HEK293 (cell line): ENCODE measurements around the gene MN1.

Experiments used
- CTCF ChIA-PET: fragments of 350-600 bp; formaldehyde crosslinking; extraction: SDS; loops from one replicate; lab custom pipeline; 2021; ENCODE audit warnings: antibody characterized with exemption; lab: Yijun Ruan, JAX
- POLR2A ChIA-PET: fragments of 300-600 bp; formaldehyde crosslinking; extraction: SDS; loops from one replicate; lab custom pipeline; 2020; ENCODE audit warnings: antibody characterized with exemption, inconsistent platforms; lab: Yijun Ruan, JAX
- H3K27ac ChIP-seq: fragments of 200-500 bp; sonication (Bioruptor generic); 2 replicates; pipeline ENCODE4 v1.5.1; 2014; ENCODE audit warnings: low read depth, low read length, control low read depth, inconsistent platforms; ENCODE audit errors: extremely low read depth
- H3K36me3 ChIP-seq, 2 experiments: fragments of 200-500 bp in 1 of 2; sonication (Bioruptor generic) in 1 of 2; 1 replicate in 1 of 2; 2 replicates in 1 of 2; pipeline ENCODE4 v1.5.1; 2014 to 2017; ENCODE audit warnings: inconsistent platforms in 2 of 2, low read length in 2 of 2; ENCODE audit not compliant: control insufficient read depth in 2 of 2, insufficient read depth in 1 of 2
- H3K4me1 ChIP-seq: fragments of 200-500 bp; sonication (Bioruptor generic); 2 replicates; pipeline ENCODE4 v1.5.1; 2014; ENCODE audit warnings: mild to moderate bottlenecking, low read length, inconsistent platforms; ENCODE audit not compliant: control insufficient read depth, insufficient read depth
- H3K4me3 ChIP-seq: 2 replicates; pipeline ENCODE4 v1.5.1; 2011; ENCODE audit warnings: low read depth, mild to moderate bottlenecking, control low read depth, low read length, moderate library complexity
- H3K9me3 ChIP-seq: fragments of 200-500 bp; sonication (Bioruptor generic); 2 replicates; pipeline ENCODE4 v1.5.1; 2014; ENCODE audit warnings: low read depth, low read length, inconsistent platforms; ENCODE audit not compliant: control insufficient read depth, insufficient read depth
- HIC1 ChIP-seq: fragments of 450-650 bp; formaldehyde crosslinking; IDR thresholded peaks from 2 replicates; pipeline ENCODE4 v1.5.1; 2016; ENCODE audit warnings: missing biosample characterization, missing genetic modification characterization
- HOXA7 ChIP-seq: sonication (generic); formaldehyde crosslinking; IDR thresholded peaks from 2 replicates; pipeline ENCODE4 v1.8.1; 2022; ENCODE audit warnings: missing genetic modification reagents, borderline replicate concordance
- OVOL3 ChIP-seq: fragments of 450-650 bp; formaldehyde crosslinking; IDR thresholded peaks from 2 replicates; pipeline ENCODE4 v1.5.1; 2016; ENCODE audit warnings: missing biosample characterization, missing genetic modification characterization
- PRDM6 ChIP-seq: fragments of 450-650 bp; formaldehyde crosslinking; IDR thresholded peaks from 2 replicates; pipeline ENCODE4 v1.5.1; 2017; ENCODE audit warnings: missing biosample characterization, missing genetic modification characterization
- RBAK ChIP-seq: fragments of 450-650 bp; formaldehyde crosslinking; IDR thresholded peaks from 2 replicates; pipeline ENCODE4 v1.5.1; 2016; ENCODE audit warnings: missing biosample characterization, missing genetic modification characterization
- SETDB1 ChIP-seq: IDR thresholded peaks from one replicate; pipeline ENCODE4 v1.6.1; 2017; ENCODE audit warnings: mild to moderate bottlenecking, low read length, moderate library complexity, mixed read lengths; ENCODE audit not compliant: insufficient read length
- SP7 ChIP-seq: fragments of 450-650 bp; formaldehyde crosslinking; IDR thresholded peaks from 2 replicates; pipeline ENCODE4 v1.5.1; 2016; ENCODE audit warnings: missing biosample characterization, missing genetic modification characterization
- ZBTB49 ChIP-seq: fragments of 450-650 bp; formaldehyde crosslinking; IDR thresholded peaks from 2 replicates; pipeline ENCODE4 v1.5.1; 2016; ENCODE audit warnings: missing biosample characterization, missing genetic modification characterization, low read depth
- ZBTB6 ChIP-seq: fragments of 450-650 bp; formaldehyde crosslinking; IDR thresholded peaks from 2 replicates; pipeline ENCODE4 v1.5.1; 2017; ENCODE audit warnings: missing biosample characterization, missing genetic modification characterization
- ZNF112 ChIP-seq: fragments of 450-650 bp; formaldehyde crosslinking; IDR thresholded peaks from 2 replicates; pipeline ENCODE4 v1.5.0; 2017; ENCODE audit warnings: missing biosample characterization, missing genetic modification characterization
- ZNF146 ChIP-seq: fragments of 450-650 bp; formaldehyde crosslinking; IDR thresholded peaks from 2 replicates; pipeline ENCODE4 v1.5.1; 2016; ENCODE audit warnings: missing biosample characterization, missing genetic modification characterization
- ZNF19 ChIP-seq: fragments of 450-650 bp; formaldehyde crosslinking; IDR thresholded peaks from 2 replicates; pipeline ENCODE4; 2016; ENCODE audit warnings: missing biosample characterization, missing genetic modification characterization, low read depth
- ZNF223 ChIP-seq: fragments of 450-650 bp; formaldehyde crosslinking; IDR thresholded peaks from 2 replicates; pipeline ENCODE4 v1.5.1; 2016; ENCODE audit warnings: missing biosample characterization, missing genetic modification characterization
- ZNF239 ChIP-seq: fragments of 450-650 bp; formaldehyde crosslinking; IDR thresholded peaks from 2 replicates; pipeline ENCODE4 v1.5.1; 2016; ENCODE audit warnings: missing biosample characterization, missing genetic modification characterization
- ZNF292 ChIP-seq: fragments of 450-650 bp; formaldehyde crosslinking; IDR thresholded peaks from 2 replicates; pipeline ENCODE4 v1.5.1; 2016; ENCODE audit warnings: low read depth, missing biosample characterization, missing genetic modification characterization, borderline replicate concordance
- ZNF391 ChIP-seq: fragments of 450-650 bp; formaldehyde crosslinking; IDR thresholded peaks from 2 replicates; pipeline ENCODE4 v1.5.1; 2016; ENCODE audit warnings: low read depth, missing biosample characterization, missing genetic modification characterization, borderline replicate concordance
- ZNF510 ChIP-seq: fragments of 450-650 bp; formaldehyde crosslinking; IDR thresholded peaks from 2 replicates; pipeline ENCODE4 v1.5.1; 2018; ENCODE audit warnings: mild to moderate bottlenecking, missing genetic modification characterization, missing biosample characterization; ENCODE audit not compliant: insufficient replicate concordance
- ZNF530 ChIP-seq: fragments of 450-650 bp; formaldehyde crosslinking; IDR thresholded peaks from 2 replicates; pipeline ENCODE4 v1.5.1; 2016; ENCODE audit warnings: low read depth, missing biosample characterization, missing genetic modification characterization
- ZNF548 ChIP-seq: fragments of 450-650 bp; formaldehyde crosslinking; IDR thresholded peaks from 2 replicates; pipeline ENCODE4 v1.5.1; 2016; ENCODE audit warnings: missing biosample characterization, missing genetic modification characterization
- ZNF555 ChIP-seq: fragments of 450-650 bp; formaldehyde crosslinking; conservative IDR thresholded peaks from 2 replicates; pipeline ENCODE4 v1.5.1; 2017; ENCODE audit warnings: missing biosample characterization, mild to moderate bottlenecking, missing genetic modification characterization, inconsistent platforms
- ZNF561 ChIP-seq: fragments of 450-650 bp; IDR thresholded peaks from 2 replicates; pipeline ENCODE4 v1.5.1; 2018; ENCODE audit warnings: missing biosample characterization, missing genetic modification characterization, borderline replicate concordance
- ZNF585B ChIP-seq: fragments of 450-650 bp; formaldehyde crosslinking; IDR thresholded peaks from 2 replicates; pipeline ENCODE4 v1.5.1; 2016; ENCODE audit warnings: missing biosample characterization, missing genetic modification characterization
- ZNF629 ChIP-seq: fragments of 450-650 bp; formaldehyde crosslinking; IDR thresholded peaks from 2 replicates; pipeline ENCODE4 v1.5.1; 2017; ENCODE audit warnings: missing biosample characterization, missing genetic modification characterization
- ZNF654 ChIP-seq: fragments of 450-650 bp; formaldehyde crosslinking; IDR thresholded peaks from 2 replicates; pipeline ENCODE4 v1.5.1; 2016; ENCODE audit warnings: low read depth, missing biosample characterization, missing genetic modification characterization
- ZNF704 ChIP-seq: fragments of 450-650 bp; formaldehyde crosslinking; IDR thresholded peaks from 2 replicates; pipeline ENCODE4 v1.5.1; 2016; ENCODE audit warnings: missing biosample characterization, missing genetic modification characterization
- ZNF785 ChIP-seq: fragments of 450-650 bp; formaldehyde crosslinking; IDR thresholded peaks from 2 replicates; pipeline ENCODE4 v1.5.1; 2016; ENCODE audit warnings: missing biosample characterization, missing genetic modification characterization

MN1 gene

GRCh38 chr22:27823221-27823620, 21.7 kb upstream of the MN1 start (continued):
- TF ChIP-seq ZNF239 (tag by site-specific recombination) (no peak), RBAK (tag by site-specific recombination) (no peak), ZNF510 (tag by site-specific recombination) (no peak), ZNF530 (no peak), ZNF146 (tag by site-specific recombination) (peak; percentile 57; the same call in 1 of the 2 replicates), ZBTB6 (no peak), ZNF704 (no peak)

- Histone ChIP-seq H3K9me3 (no peaks in the 10 kb centered on the region), H3K36me3 (no peaks in the 10 kb centered on the region), H3K4me3 (no peak overlapping the region), H3K4me1 (no peaks in the 10 kb centered on the region), H3K27ac (no peak overlapping the region)
- ChIA-PET CTCF (interaction anchor here (0.6 to 0.8 kb wide), 3 partner anchors 44 to 320 kb away, joined by 3 read pairs; no protein-coding TSS in a partner anchor), POLR2A (no interaction called here)
- TF ChIP-seq SETDB1 (no peak), ZBTB49 (tag by site-specific recombination) (no peak), ZNF585B (tag by site-specific recombination) (no peak), ZNF654 (tag by site-specific recombination) (no peak), SP7 (no peak), PRDM6 (tag by site-specific recombination) (no peak), ZNF785 (tag by site-specific recombination) (no peak), ZNF391 (no peak), ZNF629 (tag by site-specific recombination) (no peak), ZNF112 (tag by site-specific recombination) (no peak), HIC1 (no peak), ZNF548 (tag by site-specific recombination) (no peak), ZNF223 (tag by site-specific recombination) (no peak), OVOL3 (no peak), ZNF292 (tag by site-specific recombination) (no peak), HOXA7 (CRISPR knock-in tag) (no peak), ZNF561 (tag by site-specific recombination) (no peak), ZNF555 (tag by site-specific recombination) (no peak), ZNF19 (no peak)
Observed at GRCh38 chr22:27820896-27821866, 19.6 kb upstream of the MN1 start.
